ENCODE measurements around the gene PTPRN2. TPM values are rescaled to one million over a fixed set of nuclear protein-coding genes. Genes with fewer than 3 reads are reported as not detected.

The PTPRN2 gene
- total and polyA plus RNA-seq, 2 of the 13 experiments (the other 11 are each of a cell fraction or from before 2014, with no cell fraction given), result 2.5 to 24.2 TPM

GRCh38 chr7:157718303-157719007 is 869.2 kb downstream of the PTPRN2 start:
- no peak overlapping the region for H3K27ac ChIP-seq (ENCODE audit: extremely low read length, insufficient read depth, low read length)
- no peak for DNase-seq (ENCODE audit: low spot score)
- no peak overlapping the region for H3K4me3 ChIP-seq (replicated peaks in 1 of 3; ENCODE audit: insufficient read depth in 1 of 3, low read depth in 2 of 3, low read length in 3 of 3)
- H3K4me1 ChIP-seq (ENCODE audit: insufficient read depth, low read length), result no peaks in the 10 kb centered on the region
- CTCF ChIA-PET (ENCODE audit: low intra/inter-chr PET ratio, low total read pairs), result no interaction called here
- no peak overlapping the region for H2AFZ ChIP-seq (ENCODE audit: low read length)
- intact Hi-C loops (cut with micrococcal nuclease; ENCODE audit: unreplicated experiment), result no loop called here
- no peaks in the 10 kb centered on the region for H3K79me2 ChIP-seq (ENCODE audit: insufficient read depth, low read length)
- no peak overlapping the region for H3K9ac ChIP-seq (ENCODE audit: insufficient read depth, low read depth, low read length)
- no peaks in the 10 kb centered on the region for H3K36me3 ChIP-seq (replicated peaks in 1 of 2; ENCODE audit: control insufficient read depth in 1 of 2, insufficient read depth in 2 of 2, low read length in 2 of 2)
- 88% methylated on average over 8 of the region's 27 CpGs for WGBS (ENCODE audit: low lambda C conversion rate)
- POLR2A ChIA-PET, result no interaction called here
- no peak overlapping the region for H3K4me2 ChIP-seq (ENCODE audit: low read depth, low read length)
- TF ChIP-seq ZBTB33 (CRISPR knock-in tag; IDR thresholded peaks at IDR 0.05) (peak; percentile 78), THAP11 (CRISPR knock-in tag; IDR thresholded peaks at IDR 0.05) (no peak)
- FAIRE-seq, result no peak
- peaks cover 4% of the 10 kb centered on the region; the same call in 1 of the 2 replicates for H4K20me1 ChIP-seq (ENCODE audit: insufficient read depth, low read length)
- no peak for ATAC-seq
- no peaks in the 10 kb centered on the region for H3K9me3 ChIP-seq (ENCODE audit: low read length)
- H3K27me3 ChIP-seq (ENCODE audit: control insufficient read depth in 1 of 2, insufficient read depth in 2 of 2, low read length in 2 of 2), result peaks cover 9 to 41% of the 10 kb centered on the region in 2 experiments; a peak in 4 of 5 replicates
- no TSS peak for BruUV-seq (replicated peaks)
- in situ Hi-C loops (cut with HindIII; ENCODE audit: extremely low pct_ligation_motif_present, low pct_unique_long_range_greater_than_20kb), result no loop called here

GRCh38 chr7:157717211-157718174 is 870.1 kb downstream of the PTPRN2 start:
- in situ Hi-C loops (cut with HindIII; ENCODE audit: extremely low pct_ligation_motif_present, low pct_unique_long_range_greater_than_20kb) (no loop called here), intact Hi-C loops (cut with micrococcal nuclease; ENCODE audit: unreplicated experiment) (no loop called here)
- ATAC-seq (no peak), DNase-seq (ENCODE audit: low spot score) (no peak), FAIRE-seq (no peak)
- Histone ChIP-seq H3K27me3 (ENCODE audit: control insufficient read depth in 1 of 2, insufficient read depth in 2 of 2, low read length in 2 of 2) (peaks cover 5 to 39% of the 10 kb centered on the region in 2 experiments; a peak in 4 of 5 replicates), H3K79me2 (ENCODE audit: insufficient read depth, low read length) (no peaks in the 10 kb centered on the region), H3K9me3 (ENCODE audit: low read length) (no peaks in the 10 kb centered on the region), H3K27ac (ENCODE audit: extremely low read length, insufficient read depth, low read length) (no peak overlapping the region), H2AFZ (ENCODE audit: low read length) (no peak overlapping the region), H3K36me3 (replicated peaks in 1 of 2; ENCODE audit: control insufficient read depth in 1 of 2, insufficient read depth in 2 of 2, low read length in 2 of 2) (no peaks in the 10 kb centered on the region), H3K4me2 (ENCODE audit: low read depth, low read length) (no peak overlapping the region), H3K4me1 (ENCODE audit: insufficient read depth, low read length) (no peaks in the 10 kb centered on the region), H4K20me1 (ENCODE audit: insufficient read depth, low read length) (peaks cover 4% of the 10 kb centered on the region; the same call in 1 of the 2 replicates), H3K4me3 (replicated peaks in 1 of 3; ENCODE audit: insufficient read depth in 1 of 3, low read depth in 2 of 3, low read length in 3 of 3) (no peak overlapping the region), H3K9ac (ENCODE audit: insufficient read depth, low read depth, low read length) (no peak overlapping the region)
- WGBS (ENCODE audit: low lambda C conversion rate), result 83% methylated on average over 10 of the region's 31 CpGs
- ChIA-PET POLR2A (no interaction called here), CTCF (ENCODE audit: low intra/inter-chr PET ratio, low total read pairs) (no interaction called here)
- no TSS peak for BruUV-seq (replicated peaks)
- no peak for TF ChIP-seq SIX4 (CRISPR knock-in tag; IDR thresholded peaks at IDR 0.05)
- TF ChIP-seq HHEX (CRISPR knock-in tag; IDR thresholded peaks at IDR 0.05), result no peak
- no peak for TF ChIP-seq MEIS1 (CRISPR knock-in tag; IDR thresholded peaks at IDR 0.05; ENCODE audit: borderline replicate concordance)
- TF ChIP-seq NBN (conservative IDR thresholded peaks at IDR 0.05), result no peak
- TF ChIP-seq AKAP8 (CRISPR knock-in tag; IDR thresholded peaks at IDR 0.05), result no peak
- TF ChIP-seq SOX6 (IDR thresholded peaks at IDR 0.05), result no peak
- TF ChIP-seq SOX6 (CRISPR knock-in tag; IDR thresholded peaks at IDR 0.05), result no peak
- TF ChIP-seq STAT5B (CRISPR knock-in tag; IDR thresholded peaks at IDR 0.05), result no peak
- no peak for TF ChIP-seq MEF2D (CRISPR knock-in tag; IDR thresholded peaks at IDR 0.05)
- no peak for TF ChIP-seq HNF4G (IDR thresholded peaks at IDR 0.05; ENCODE audit: borderline replicate concordance, low read depth, low read length)
- TF ChIP-seq HNF4G (CRISPR knock-in tag; IDR thresholded peaks at IDR 0.05; ENCODE audit: borderline replicate concordance, low read depth), result no peak
- no peak for TF ChIP-seq MIER2 (CRISPR knock-in tag; IDR thresholded peaks at IDR 0.05)
- no peak for TF ChIP-seq RELA (CRISPR knock-in tag; IDR thresholded peaks at IDR 0.05)
- TF ChIP-seq ZNF207 (IDR thresholded peaks at IDR 0.05; ENCODE audit: borderline replicate concordance), result no peak
- TF ChIP-seq ZFP90 (CRISPR knock-in tag; IDR thresholded peaks at IDR 0.05; ENCODE audit: borderline replicate concordance), result no peak
- TF ChIP-seq ZNF121 (CRISPR knock-in tag; IDR thresholded peaks at IDR 0.05), result no peak
